NOMO-1 (cell line): Measurements from ENCODE around the gene SLC46A3.
"Not testable (repeated sequence)": the region's sequence is repeated elsewhere in the genome, so short reads cannot be mapped to it uniquely, and the experiment has no call there.

Source experiments
- DNase-seq, 2 experiments: peaks; one replicate each; lab custom pipeline; 2025; ENCODE audit not compliant: unreplicated experiment in 2 of 2; lab: John Stamatoyannopoulos, UW

SLC46A3 gene

DNA sequence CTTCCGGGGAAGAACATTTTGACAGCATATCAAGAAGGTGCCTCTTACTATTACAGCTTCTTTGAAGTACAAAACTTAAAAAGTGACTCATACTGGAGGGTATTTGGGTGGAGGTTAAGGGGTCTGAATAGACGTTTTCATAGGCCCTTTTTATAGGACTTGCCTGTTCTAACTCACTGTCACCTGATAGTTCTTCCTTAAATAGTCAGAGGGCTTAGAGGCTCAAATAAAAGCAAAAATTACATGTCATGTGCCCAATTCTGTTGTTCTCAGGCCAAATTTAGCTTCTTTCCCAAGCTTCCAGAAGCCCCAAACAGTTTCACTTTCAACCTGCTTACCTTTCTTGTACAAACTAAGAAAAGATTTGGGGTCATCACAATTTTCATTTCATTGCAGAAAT, 16.1 kb upstream of the SLC46A3 start:
- no peak for DNase-seq

DNA sequence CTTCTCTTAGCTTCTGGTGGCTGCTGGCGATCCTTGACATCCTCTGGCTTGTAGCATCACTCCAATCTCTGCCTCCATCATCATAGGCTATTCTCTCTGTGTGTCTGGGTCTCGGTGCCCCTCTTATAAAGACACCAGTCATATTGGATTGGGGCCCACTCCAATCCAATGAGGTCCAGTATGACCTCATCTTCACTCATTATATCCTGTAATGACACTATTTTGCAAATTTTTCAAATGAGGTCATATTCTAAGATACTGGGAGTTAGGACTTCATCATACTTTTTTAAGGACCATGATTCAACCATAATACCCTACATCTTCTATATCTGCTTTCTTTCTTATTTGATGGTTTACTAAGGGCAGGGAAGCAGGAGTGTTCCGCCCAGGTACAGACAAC, 12.0 kb upstream of the SLC46A3 start:
- DNase-seq, result no peak

DNA sequence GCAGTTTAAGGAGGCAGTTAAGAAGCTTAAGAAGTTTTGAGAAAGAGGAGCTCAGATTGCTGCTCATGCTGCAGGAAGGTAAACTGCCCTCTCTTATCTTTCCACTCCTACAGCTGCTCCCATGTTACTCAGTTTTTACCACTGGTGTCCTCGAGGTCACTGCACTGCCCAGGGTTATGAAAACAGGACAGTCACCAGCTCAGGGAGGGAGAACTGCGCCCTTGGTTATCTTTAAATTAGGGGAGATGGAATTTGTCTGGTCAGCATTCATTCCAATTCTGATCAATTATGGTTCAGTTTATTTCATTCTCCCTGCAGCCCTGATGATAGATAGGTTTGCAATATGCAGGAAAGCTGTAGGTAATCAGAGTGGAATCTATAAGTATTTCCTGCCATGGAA, 10.8 kb upstream of the SLC46A3 start:
- DNase-seq, result no peak

DNA sequence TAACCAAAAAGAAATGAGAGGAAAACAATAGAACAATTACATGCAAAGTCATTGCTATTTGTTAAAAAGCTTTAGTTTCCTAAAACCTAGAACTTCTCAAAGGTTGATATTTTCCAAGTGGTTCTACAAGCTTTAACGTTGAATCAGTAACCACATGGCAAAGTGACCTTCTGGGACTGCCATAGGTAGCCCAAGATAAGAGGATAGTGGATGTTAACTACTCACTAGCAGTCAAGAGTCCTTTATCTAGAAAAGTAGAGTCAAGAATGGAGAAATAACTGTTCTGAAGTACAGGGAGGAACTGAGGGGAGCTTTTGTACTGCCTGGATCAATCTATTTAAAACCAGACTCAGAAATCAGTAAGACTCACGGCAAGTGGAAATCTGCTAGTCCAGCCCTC, 9.9 kb upstream of the SLC46A3 start:
- no peak for DNase-seq

DNA sequence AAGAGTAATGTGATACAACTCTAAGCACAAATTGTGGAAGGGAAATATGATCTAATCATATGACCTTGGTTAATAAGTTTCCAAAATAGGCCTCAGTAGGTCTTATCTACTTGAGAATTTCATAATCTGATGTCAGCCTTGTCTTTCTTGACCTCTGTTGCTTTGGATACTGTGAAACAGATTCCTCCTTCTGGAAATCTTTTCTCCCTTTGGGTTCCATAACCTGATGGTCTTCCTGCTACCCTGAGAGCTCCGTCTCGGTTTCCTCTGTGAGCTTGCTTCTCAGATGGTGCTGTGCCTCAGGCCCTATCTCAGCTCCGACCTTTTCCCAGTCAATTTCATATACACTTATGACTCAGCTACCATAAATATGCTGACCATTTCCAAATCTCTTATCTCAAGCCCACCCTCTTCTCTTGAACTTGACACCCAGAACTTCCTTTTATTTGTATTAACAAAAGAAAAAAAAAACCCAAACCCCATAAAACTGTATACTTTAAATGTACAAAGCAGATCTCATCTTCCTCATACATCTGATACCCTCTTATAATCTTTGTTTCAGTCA, 6.4 kb upstream of the SLC46A3 start:
- DNase-seq, result no peak

DNA sequence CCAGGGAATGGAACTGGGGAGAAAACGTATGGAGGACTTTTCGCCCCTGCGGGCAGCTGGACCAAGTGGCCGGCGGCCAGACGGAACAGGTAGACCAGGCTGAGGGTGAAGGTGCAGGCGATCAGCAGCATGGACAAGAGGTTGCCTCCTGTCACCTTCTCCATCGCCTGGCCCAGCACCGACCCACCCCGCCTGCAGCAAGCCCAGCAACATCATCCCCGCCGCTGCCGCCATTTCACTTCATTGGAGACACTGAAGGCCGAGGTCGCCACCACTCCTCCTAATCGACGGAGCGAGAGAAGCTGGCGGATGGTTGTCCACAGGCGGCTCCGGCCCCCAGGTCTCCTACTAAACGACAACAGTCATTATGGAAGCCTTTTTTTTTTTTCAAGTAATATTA, 5.0 kb upstream of the SLC46A3 start:
- DNase-seq, result no peak

DNA sequence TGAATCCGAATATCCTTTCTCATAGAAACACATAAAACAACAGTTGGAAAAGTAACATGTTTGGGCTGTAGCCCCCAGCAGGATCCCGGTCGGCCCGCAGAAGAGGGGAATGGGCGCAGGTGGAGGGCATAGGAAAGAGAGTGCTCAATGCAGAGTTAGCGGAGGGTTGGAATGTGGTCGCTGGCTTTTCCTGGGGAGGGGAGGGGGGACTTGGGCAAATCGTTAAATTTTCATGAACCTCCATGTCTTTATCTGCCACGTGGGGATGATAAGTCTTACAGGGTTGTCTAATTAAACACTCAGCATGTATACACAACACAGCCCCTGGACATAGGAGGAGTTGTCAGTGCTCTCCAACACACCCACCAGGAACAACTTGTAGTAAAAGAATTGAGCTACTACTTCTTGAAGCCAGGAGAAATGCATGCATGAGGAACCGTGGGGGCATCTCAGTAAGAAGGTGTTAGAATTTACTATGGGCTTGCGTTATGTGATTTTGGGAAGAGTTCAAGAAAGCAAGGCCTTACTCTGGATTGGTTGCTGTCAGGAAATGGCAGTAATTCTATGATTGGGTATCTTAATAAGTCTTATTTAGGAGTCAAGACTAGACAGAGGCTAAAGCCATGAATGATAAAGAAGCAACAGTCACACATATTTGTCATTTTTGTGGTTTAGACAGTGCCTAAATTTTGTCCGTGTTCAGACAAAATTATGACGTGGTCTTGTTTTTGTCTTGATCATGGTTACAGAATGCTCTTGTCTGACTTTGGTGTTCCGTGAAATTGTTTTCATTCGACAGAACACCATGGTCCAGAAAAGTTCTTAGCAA, 671 bp upstream of the SLC46A3 start:
- DNase-seq, result peak in 1 of 2 experiments; percentile 37

DNA sequence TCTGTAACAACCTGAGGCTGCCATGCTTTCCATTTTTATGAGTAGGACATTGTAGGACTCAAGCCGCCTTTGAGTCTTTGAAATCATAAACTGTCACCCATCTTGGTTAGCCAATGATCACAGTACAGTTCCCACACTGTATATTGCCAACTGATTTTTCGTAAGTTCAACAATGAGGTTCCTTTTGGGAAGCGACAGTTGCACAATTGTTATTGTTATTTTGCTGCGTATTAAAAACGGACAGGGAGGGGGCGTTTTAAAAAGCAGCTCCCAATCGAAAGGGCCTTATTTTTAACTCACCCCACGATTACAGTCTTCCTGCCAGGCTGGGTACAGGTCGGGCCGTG, 601 bp downstream of the SLC46A3 start:
- peak; percentile 63 to 65 for DNase-seq

DNA sequence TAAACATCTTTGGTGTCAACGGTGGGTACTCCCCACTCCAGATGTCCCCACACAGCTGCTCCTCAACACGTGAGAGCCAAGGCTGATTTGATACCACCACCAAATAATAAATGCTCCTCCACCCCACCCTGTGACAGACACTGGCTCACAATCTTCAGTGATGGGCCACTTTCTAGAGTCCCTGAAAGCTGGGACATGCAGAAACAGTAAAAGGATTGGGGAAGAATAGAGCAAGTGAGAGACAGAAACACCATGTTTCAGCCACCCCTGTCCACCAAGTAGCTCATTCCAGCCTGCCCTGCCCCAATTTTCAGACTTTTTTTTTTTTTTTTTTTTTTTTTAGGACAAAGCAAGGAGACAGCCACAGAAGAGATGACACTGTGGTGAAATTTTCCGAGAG, 1.6 kb downstream of the SLC46A3 start:
- no peak for DNase-seq

DNA sequence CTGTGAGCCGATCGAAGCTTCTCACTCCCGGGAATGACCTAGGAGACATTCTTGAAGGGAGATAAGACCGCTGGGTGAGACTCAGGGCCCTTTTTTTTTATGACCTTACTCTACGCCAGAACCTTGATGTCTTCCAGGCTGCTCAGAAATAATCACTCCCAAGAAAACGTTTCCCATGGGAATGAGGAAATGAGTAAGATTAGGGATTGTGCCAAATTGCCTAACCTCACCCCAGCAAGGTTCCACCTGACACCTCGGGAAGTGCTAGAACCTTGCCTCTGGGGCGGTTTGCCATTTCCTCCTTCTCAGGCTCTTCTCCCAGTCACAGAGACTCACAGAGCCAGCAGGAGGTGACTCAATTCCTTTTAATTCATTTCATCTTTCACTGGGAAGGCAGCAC, 2.3 kb downstream of the SLC46A3 start:
- DNase-seq, result no peak

DNA sequence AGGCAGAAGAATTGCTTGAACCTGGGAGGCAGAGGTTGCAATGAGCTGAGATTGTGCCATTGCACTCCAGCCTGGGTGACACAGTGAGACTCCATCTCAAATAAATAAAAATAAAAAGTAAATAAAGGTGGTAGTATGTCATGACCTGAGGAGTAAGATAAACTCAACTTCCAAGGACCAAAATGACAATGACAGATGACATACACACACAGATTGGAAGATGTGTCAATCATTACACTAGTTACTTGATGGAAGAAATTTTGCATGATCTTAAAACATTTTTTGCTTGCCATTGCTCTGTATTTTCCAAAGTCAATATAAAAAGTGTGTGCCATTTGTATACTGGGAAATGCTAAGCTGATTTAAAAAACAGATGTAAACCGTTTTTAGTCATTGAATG, 4.1 kb downstream of the SLC46A3 start:
- no peak for DNase-seq

DNA sequence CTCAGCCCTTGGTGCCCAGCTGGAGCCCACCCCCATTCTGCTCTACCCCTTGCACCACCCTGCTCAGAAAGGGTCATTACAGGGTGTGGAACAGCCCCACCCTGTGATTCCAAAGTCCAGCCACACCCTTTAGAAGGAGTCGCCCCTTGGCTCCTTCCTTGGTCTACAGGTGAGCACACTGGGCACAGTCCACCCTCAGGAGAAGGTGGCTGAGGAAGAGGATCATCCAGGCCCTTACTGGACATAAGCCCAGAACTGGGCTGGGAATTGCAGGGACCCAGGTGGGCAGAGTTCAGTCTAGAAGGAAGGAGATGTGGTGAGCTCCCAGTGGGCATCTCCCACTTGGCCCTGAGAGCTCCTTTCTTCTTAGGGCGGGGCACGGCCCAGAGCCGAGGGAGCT, 8.6 kb downstream of the SLC46A3 start:
- DNase-seq, result no peak

DNA sequence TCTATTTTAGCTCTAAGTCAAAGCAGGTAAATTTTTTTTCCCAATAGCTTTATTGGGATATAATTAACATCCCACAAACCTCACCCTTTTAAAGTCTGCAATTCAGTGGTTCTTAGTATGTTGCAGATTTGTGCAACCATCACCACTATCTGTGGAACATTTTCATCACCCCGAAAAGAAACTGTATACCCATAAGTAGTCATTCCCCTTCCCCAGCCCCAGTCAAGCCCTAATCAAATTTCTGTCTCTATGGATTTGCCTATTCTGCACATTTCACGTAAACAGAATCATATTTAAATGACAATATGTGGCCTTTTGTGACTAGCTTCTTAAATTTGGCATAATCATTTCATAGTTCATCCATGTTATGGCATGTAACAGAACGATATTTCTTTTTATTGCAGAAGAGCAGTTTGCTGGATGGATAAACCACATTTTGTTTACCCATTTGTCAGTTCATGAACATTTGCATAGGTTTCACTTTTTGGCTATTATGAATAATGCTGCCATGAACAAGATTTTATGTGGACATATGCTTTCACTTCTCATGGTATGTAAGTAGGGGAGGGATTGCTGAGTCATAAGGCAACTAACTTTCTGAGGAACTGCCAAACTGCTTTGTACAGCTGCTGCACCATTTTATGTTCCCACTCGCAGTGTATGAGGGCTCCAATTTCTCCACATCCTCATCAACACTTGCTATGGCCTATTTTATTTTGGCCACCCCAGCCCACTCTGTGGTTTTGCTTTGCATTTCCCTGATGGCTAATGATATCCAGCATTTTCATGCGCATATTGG, 10.9 kb downstream of the SLC46A3 start:
- peak; percentile 80 to 99 for DNase-seq

DNA sequence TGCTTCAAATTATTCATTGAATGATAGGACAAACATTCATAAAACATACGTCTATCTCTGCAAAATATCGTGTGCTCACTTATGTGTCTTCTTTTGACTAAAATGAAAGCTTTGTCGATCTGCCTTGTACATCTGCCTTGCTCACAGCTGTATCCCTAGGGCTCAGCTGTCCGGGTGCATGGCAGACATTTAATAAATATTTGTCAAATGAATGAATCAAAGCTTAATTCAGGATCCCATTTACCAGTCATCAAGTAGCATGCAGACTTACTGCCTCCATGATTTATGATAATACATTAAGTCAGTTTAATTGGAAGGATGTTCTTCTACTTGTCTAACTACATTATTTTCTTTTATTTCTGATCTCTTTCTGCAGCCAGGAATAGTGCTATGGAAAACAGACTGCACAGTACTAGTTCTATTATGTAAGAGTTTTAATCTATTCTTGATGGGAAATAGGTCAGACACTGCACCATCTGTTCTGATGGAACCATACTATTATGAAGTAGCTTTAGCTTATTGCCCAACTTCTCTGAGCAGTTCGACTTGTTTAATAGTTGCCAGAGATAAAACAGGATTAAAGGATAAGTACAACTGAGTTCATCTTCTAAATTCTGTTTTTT, 13.2 kb downstream of the SLC46A3 start:
- no peak for DNase-seq

DNA sequence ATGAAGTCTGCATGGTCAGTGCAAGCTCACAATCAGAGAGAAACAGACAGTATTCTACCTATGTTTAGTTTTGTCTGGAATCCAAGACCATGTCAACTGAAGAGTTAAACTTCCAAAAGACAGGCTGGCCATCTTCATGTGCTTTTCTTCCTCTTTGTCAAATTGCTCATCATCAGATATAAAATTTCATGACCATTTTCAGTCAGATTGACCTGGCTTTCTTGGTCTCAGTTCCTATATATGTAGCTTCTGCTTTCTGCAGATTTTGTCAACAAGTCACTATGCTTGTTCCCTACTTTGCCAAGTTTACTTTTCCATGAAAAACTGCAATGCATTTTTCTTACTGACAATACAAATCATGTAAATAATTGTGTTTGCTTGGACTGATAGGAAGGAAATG, 13.9 kb downstream of the SLC46A3 start:
- peak in 1 of 2 experiments; percentile 67 for DNase-seq

DNA sequence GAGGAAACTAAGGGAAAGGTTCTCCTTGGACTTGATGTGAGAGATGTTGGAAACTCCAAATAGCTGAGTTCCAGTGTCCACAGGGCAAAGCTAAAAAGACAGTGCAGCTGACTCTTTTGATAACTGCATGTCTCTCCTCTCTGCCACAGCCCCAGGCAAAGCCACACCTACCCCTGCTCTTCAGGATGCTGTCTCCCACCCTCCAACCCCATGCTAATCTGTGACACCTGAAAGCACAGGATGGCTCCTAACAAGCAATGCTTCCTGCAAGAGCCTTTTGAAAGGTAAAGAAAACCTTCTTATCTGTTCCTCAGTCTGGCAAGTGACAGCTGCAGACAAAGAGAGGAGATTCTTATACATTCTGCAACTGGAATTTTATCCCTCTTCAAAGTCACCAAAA, 14.5 kb downstream of the SLC46A3 start:
- DNase-seq, result no peak

DNA sequence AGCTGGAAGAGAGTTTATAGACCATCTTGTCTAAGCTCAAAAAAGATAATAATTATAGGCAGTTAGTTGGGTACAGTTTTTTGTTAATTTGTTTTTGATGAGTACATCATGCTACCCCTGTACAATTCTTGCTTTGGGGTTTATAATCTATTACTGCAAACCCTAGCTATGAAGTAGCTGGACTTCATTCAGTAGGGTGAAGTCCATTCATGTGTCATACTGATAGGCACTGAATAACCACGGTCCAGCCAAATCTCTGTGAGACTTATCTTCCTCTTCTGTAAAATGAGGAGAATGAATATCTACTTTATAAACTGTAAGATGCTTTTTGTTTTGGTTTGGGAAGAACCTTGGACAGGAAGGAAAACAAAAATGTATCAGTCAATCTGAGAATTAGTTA, 19.5 kb downstream of the SLC46A3 start:
- no peak for DNase-seq

DNA sequence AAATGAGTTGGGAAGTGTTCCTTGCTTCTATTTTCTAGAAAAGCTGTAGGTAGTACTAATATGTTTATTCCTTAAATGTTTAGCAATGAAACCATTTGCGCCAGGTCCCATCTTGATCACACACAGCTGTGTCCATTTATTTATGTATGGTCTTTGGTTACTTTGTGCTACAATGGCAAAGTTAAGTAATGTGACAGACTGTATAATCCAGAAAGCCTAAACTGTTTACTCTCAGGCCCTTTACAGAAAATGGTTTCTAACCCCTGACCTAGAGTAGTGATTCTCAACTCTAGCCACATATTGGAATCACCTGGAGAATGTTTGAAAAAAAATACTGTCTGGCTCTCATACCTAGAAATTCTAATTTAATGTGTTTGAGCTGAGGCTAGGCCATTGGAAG, 21.3 kb downstream of the SLC46A3 start:
- no peak for DNase-seq

DNA sequence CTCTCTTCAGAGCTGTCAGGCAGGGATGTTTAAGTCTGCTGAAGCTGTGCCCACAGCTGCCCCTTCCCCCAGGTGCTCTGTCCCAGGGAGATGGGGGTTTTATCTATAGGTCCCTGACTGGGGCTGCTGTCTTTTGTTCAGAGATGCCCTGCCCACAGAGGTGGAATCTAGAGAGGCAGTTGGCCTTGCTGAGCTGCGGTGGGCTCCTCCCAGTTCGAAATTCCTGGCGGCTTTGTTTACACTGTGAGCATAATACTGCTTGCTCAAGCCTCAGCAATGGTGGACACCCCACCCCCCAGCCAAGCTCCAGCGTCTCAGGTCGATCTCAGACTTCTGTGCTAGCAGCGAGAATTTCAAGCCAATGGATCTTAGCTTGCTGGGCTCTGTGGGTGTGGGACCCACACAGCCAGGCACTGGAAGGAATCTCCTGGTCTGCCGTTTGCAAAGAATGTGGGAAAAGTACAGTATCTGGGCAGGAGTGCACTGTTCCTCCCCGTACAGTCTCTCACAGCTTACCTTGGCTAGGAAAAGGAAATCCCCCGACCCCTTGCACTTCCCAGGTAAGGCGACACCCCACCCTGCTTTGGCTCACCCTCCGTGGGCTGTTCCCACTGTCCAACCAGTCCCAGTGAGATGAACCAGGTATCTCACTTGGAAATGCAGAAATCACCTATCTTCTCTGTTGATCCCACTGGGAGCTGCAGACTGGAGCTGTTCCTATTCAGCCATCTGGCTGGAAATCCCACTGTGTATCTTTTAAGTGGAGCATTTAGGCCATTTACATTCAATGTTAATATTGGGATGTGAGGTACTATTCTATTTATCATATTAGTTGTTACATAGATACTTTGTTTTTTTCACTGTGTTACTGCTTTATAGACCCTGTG, 24.9 kb downstream of the SLC46A3 start:
- not testable (repeated sequence) for DNase-seq

DNA sequence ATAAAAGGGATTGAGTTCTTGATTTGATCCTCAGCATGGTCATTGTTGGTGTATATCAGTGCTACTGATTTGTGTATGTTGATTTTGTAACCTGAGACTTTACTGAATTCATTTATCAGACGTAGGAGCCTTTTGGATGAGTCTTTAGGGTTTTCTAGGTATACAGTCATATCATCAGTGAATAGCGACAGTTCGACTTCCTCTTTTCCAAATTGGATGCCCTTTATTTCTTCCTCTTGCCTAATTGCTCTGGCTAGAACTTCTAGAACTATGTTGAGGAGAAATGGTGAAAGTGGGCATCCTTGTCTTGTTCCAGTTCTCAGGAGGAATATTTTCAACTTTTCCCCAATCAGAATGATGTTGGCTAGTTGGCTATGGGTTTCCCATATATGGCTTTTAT, 32.9 kb downstream of the SLC46A3 start:
- DNase-seq, result peak in 1 of 2 experiments; percentile 38
